ENCODE measurements around the gene SLC2A5. TPM values are rescaled to one million over a fixed set of nuclear protein-coding genes. Genes with fewer than 3 reads are reported as not detected.

The SLC2A5 gene
- total RNA-seq, 1 donor from 2014 or later, result 0.13 TPM

DNA sequence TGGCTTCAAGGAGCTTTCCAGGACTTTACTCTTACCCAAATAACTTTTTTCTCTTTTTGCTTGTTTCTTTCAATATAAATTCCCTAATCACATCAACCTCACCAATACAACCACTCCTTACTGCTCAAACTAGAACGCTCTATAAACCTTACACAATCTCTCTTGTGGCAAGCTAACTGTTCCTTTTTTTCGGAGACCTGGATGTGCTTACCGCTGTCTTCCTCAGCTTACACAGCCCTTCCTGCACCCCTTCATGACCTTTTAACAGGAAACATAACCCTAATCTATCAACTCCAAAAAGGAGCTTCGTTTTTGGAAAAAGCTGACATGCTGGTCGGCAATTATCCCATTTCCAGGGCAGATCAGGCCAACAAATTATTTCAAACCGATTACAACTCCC is 24.1 kb upstream of the SLC2A5 start:
- DNase-seq (ENCODE audit: low read depth in 2 of 2), result no peak

DNA sequence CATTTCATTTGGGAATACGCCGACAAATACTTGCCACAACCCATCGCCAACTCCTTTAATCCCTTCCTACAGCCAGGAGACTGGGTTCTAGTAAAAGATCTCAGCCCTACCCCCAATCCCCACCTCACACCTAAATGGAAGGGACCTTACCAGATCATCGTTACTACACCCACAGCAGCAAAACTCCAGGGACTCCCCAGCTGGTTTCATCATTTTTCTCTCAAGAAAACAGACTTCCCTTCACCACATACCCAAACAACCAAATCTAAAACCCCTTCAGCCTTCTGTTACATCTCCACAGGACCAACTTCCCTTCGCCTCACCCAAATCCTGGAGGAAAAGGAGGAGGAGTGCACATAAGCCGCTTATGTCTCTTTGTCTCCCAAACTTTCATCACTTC is 23.7 kb upstream of the SLC2A5 start:
- no peak for DNase-seq (ENCODE audit: low read depth in 2 of 2)

DNA sequence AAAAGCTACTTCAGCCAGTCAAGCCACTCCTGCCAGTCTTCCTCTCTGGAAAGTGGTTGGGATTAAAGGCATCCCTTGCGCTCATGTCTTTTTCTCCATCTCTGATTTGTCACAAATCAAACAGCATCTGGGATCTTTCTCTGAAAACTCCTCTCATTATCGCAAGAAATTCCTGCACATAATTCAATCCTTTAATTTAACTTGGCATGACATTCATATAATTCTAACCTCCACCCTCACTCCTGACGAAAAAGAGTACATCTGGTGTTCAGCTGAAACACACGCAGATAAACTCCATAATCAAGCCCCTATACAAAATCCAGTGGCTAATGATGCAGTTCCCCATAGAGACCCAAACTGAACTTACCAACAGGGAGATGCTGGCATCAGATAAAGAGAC is 19.4 kb upstream of the SLC2A5 start:
- DNase-seq (ENCODE audit: low read depth in 2 of 2), result no peak

DNA sequence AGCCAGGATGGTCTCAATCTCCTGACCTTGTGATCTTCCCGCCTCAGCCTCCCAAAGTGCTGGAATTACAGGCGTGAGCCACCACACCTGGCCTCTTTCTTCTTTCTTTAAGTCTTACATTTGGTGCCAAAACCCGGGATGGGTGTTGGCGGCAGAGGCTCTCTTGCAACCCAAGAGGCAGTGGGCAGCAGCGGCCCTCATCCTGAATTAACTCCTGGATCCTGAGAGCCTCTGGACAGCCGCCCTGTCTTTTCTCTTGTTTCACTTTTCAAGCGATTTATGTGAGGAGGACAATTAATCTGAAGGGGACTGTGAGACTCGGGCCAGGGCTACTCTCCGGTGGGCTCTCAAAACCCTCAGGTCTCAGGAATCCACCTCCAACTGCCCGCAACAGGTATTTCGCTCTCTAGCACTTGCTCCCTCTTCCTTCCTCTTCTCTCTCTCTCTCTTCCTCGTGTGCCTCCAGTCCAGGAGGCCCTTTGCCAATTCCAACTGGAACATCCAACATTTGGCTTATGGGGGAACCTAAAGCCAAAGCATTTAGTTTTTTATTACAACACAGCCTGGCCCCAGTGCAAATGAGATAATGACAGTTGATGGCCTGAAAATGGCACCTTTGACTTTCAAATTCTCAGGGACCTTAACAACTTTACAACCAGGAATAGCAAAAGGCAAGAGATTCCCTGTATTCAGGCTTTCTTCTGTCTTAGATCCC is 18.1 kb upstream of the SLC2A5 start:
- no peak for DNase-seq (ENCODE audit: low read depth in 2 of 2)

DNA sequence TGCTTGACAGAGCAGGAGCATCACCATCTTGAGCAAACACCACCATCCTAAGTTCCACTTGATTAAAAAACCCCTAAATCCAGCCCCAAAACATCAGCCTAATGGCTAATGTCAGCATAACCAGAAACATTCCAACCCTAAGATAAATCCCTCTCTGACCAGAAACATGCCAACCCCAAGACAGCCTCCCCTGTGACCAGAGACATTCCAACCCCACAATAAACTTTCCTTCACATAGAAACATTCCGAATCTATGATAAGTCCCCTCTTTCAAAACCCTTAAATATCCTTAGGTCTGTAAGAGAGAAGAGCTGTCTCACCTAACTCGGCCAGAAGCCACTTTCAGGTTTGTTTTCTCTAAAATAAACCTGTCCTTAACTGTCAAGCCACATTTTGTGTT is 17.4 kb upstream of the SLC2A5 start:
- no peak for DNase-seq (ENCODE audit: low read depth in 2 of 2)

DNA sequence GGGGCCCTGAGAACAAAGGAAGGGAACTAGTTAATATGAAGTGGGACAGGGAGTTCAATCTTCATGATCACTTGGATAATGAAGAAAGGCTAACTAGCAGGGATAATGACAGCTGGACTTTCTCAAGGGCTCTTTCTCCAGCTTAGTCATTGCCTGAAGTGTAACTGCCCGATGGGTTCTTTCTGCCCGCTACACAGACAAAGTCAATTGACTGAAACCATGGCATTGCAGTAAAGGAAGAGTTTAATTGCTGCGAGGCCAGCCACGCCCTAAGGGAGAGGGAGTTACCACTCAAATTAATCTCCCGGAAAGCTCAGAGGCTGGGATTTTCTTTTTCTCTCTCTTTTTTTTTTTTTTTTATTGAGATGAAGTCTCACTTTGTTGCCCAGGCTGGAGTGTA is 16.6 kb upstream of the SLC2A5 start:
- no peak for DNase-seq (ENCODE audit: low read depth in 2 of 2)

DNA sequence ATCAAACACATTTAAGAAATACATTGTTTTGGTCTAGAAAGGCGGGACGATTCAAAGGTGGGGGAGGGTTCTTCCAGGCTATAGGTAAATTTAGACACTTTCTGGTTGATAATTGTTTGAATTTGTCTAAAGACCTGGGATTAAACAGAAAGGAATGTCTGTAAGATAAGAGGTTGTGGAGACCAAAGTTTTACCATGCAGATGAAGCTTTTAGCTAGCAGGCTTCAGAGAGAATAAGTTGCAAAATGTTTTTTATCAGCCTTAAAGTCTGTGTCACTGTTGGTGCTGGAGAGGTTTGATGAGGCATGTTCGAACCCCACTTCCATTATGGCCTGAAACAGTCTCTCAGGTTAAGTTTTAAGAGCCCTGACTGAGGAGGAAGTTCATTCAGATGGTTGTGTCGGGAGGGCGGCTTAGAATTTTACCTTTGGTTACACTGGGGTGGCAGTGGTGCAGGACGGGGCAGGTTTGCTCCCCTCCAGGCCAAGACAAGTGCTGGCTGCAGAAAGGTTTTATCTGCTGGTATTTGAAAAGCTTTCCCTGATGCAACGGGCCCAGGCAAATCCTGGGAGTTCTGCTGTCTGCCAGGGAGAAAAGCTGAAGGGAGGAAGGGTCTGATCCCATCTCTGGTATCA is 16.0 kb upstream of the SLC2A5 start:
- no peak for DNase-seq (ENCODE audit: low read depth in 2 of 2)

DNA sequence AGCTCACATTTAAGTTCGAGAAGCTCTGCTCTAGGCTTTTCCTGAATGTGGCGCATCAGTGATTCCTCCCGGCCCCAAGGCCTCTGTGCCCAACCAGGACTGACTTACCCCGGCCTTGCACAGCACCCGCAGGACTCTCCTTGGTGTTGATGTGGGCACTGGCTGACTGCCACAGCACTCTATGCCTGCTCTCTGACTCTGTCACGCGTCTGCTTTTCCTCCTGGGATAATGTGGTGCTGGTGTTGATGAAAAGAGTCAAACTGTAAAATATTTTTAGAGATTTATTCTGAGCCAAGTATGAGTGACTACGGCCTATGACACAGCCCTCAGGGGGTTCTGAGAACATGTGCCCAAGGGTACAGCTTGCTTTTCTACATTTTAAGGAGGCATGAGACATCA is 15.5 kb upstream of the SLC2A5 start:
- no peak for DNase-seq (ENCODE audit: low read depth in 2 of 2)

DNA sequence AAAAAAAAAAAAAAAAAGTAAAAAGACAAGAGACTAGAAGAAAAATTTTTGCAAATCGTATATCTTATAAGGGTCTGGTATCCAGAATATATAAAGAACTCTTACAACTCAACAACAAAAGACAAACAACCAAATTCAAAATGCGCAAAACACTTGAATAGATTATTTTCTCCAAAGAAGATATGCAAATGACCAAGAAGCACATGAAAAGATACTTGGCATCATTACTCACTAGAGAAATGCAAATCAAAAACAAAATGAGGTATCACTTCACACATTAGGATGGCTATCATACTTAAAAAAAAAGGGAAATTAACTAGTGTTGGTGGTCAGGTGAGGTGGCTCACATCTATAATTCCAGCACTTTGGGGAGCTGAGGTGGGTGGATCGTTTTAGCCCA is 12.0 kb upstream of the SLC2A5 start:
- DNase-seq (ENCODE audit: low read depth in 2 of 2), result no peak

DNA sequence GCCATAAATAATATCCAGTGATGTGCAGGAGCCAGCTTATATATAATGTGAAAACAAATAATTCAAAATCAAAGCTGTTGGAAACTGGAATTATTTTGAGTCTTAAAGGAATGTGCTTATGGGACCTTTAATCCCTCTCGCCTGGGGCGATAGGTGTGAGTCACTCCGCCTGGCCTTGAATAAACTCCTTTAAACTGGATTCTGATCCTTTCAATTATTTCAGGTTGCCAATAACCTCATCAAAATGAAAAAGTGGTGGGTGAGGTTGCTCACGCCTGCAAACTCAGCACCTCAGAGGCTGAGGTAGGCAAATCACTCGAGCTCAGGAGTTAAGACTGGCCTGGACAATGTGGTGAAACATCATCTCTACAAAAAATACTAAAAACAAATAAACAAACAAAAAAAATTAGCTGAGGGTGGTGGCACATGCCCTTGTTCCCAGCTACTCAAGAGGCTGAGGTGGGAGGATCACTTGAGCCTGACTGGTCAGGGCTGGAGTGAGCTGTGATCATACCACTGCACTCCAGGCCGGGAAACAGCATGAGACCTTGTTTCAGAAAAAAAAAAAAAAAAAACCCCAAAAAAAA is 11.4 kb upstream of the SLC2A5 start:
- DNase-seq (ENCODE audit: low read depth in 2 of 2), result no peak

DNA sequence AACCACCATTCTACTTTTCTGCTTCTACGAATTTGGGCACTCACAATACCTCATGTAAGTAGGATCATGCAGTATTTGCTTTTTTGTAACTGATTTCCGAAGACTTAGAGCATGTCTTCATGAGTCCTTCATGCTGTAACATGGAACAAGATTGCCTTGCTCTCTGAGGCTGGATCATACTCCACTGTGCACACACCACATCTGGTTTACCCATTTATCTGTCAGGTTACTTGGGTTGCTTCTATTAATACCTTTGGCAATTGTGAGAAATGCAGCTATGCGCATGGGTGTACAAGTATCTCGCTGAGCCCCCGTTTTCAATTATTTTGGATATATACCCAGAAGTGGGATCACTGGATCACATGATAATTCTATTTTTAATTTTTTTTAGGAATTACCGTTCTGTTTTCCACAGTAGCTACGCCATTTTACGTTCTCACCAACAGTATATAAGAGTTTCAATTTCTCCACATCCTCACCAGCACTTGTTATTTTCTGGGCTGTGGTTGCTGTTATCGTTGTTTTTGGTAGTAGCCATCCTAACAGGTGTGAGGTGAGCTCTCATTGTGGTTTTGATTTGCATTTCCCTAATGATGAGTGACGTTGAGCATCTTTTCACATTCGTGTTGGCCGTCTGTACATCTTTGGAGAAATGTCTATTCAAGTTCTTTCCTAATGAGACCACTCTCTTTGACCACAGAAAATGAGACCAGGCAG is 10.7 kb upstream of the SLC2A5 start:
- no peak for DNase-seq (ENCODE audit: low read depth in 2 of 2)

DNA sequence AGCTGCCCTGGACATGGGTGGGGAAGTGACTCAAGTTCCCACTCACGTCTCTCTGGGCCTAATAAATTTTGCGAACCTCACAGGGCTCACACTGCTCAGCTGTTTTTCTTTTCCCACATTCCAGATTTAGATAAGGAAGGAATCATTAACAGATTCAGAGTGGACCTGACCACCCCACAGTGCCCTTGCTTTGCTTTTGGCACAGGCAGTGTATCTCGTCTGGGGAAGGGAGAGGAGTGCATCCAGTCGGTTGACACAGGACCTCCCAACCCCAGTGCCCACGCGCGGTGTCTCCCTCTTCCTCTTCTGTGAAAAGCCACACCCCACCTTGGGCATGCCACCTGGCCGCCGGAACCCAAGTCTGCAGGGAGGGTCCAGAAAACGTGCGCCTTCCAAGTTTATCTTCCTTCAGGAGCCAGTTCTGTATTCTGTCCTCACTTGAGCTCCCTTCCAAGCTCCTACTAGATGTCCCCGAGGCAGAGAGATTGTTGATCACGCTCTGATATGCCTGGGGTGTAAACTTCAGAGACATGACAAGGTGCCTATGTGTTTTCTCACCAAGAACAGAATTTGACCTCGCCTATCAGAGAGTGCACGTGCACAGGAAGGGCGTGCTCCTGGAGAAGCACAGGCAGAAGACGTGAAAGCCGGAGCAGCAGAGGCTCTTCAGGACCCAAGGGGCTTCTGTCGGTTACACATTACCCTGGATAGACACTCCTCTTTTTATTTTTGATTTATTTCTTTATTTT is 9.5 kb upstream of the SLC2A5 start:
- peak in 1 of 2 donors; percentile 17 for DNase-seq (ENCODE audit: low read depth in 2 of 2)

DNA sequence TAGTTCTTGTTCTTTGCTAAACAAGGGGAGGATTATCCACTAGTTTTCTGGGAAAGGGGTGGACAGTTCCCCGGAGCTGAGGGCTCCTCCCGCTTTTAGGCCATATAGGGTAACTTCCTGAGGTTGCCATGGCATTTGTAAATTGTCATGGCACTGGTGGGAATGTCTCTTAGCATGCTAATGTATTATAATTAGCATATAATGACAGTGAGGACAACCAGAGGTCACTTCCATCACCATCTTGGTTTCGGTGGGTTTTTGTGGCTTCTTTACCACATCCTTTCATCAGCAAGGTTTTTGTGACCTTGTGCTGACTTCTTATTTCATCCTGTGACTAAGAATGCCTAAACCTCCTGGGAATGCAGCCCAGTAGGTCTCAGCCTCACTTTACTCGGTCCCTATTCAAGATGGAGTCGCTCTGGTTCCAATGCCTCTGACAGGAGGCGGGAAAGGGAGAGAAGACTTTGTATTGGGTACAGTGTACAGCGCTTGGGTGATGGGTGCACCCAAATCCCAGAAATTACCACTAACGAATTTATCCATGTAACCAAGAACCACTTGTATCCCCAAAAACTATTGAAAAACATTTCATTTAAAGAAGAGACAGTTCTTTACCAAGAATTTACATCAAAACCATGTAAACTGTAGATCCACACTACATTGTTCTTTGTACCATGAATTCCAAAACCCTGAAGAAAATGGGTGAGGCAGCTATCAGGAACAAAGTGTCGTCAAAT is 8.7 kb upstream of the SLC2A5 start:
- DNase-seq (ENCODE audit: low read depth in 2 of 2), result peak in 1 of 2 donors; percentile 23

DNA sequence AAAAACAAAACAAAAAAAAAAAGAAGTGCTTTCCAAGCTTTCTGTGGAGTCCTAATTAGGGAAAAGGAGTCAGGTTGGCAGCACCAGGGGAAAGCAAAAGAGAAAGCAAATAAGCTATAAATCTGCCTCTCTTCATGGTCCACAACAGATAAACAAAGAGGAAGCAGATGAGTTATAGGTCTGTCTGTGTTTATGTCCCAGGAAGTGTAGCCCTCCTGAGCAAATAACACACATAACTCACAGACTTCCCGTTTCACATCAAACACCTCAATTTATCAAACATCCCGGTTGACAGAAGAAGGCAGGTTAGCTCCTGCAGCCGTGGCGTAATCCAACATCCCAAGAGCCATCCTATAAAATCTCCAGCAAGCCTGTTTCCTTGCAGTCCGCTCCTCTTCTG is 5.6 kb upstream of the SLC2A5 start:
- DNase-seq (ENCODE audit: low read depth in 2 of 2), result peak; percentile 30 to 72

DNA sequence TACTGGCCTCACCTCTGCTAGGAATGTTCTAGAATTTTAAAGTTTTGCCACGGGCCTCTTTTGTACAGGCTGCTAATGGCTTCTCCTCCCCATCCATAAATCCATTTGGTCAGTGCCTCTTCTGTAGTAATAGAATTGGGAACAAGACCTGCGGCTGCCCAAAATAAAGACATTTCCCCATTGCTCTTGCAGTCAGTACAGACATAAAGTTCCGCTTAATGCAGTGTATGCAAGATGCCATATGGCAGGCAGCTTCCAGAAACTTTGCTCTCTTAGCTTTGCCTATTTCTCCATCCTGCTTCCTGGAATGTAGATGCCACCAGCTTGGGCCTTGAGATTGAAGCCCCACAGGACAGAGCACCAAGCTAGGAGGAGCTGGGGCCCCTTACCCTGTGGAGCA is 3.7 kb upstream of the SLC2A5 start:
- DNase-seq (ENCODE audit: low read depth in 2 of 2), result no peak

DNA sequence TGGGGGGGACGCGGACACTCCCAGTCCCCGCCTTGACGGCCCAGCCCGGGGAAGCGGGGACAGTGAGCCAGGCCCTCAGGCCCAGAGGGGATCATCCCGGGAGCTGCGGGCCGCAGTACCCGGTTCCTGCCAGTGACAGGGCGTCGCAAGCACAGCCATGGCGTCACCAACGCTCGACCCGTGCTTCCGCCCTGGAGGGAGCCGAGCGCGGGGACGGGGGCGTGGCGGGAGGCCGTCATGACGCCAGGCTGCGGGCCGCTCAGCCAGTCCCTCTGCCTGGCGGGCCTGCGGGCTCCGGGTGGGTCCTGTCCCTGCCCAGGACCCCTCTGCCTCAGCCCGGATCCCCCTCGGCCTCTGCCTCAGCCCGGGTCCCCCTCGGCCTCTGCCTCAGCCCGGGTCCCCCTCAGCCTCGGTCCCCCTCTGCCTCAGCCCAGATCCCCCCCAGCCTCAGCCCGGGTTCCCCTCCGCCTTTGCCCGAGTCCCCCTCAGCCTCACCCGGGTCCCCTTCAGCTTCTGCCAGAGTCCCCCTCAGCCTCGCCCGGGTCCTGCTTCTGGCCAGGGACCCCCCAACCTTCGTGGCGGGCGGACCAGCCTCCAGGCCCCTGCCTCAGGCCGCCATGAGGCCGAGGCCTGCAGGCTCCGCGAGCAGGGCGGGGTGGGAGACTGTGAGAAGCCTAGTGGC is 2.3 kb upstream of the SLC2A5 start:
- no peak for DNase-seq (ENCODE audit: low read depth in 2 of 2)

DNA sequence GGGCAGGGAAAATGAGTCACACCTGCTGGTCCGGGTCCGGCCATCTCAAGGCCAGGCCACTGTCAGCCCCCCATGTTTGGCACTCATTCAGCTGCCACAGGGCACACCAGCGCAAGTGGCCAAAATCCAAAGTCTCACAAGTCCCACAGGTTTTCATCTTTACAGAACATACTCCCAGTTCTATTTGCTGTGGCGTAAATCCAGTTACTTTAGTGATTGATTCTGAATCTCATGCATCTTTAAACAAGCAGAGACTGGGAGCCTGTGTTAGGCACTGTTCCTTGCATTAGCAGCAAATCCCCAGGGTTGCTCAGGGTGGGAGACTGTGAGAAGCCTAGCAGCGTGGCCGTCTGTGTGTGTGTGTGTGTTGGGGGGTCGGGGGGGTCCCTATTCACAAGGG is 1.1 kb upstream of the SLC2A5 start:
- DNase-seq (ENCODE audit: low read depth in 2 of 2), result no peak

DNA sequence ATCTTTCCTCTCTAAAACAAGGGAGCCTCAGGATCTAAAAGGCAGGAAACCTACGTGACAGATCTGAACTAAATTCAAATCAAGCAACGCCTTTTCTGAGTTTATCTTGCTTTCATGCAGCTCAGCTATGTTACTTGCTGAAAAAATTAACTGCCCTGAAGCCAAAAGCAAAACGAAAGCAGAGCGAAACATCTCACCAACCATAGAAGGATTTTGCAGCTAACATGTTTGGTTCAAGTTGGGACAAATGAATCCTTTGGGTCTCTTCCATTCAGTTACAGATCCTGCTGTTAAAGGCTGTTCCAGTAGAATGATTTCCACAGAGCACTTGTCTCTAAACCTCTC is 482 bp downstream of the SLC2A5 start:
- no peak for DNase-seq (ENCODE audit: low read depth in 2 of 2)

DNA sequence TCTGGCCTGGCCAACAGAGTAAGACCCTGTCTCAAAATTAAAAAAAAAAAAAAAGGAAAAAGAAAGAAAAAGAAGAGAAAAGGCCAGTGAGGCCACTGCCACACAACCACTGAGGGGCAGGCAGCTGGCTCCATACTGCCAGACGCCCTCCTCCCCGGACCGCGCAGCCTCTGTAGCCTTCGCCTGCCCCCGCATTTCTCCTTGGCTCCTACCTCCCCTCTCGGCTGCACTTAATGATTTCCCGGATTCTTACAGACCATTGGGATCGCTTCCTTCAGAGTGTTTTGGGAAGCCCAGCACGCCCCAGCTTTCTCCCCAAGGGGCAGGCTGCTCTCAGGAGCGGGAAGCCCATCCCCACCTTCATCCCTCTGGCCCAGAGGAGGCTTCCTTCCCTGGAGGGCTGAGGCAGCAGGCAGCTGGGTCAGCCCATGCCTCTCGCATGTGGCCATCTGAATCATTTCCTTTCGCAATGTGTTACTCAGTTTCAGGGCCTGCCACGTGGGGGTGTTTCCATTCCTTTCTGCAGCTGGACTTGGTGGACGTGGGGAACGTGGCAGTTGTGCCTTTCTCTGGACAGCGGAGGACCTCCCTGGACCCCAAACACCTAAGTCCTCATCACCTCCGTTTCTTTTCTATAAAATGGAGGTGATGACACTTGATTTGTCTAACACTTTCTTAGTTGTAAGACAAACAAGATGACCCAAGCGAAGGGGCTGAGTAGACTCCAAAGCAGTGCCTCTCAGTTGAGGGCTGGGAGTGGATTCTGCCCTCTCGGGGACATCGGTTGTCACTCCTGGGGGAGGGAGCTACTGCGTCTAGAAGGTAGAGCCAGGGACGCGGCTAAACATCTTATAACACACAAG is 2.3 kb downstream of the SLC2A5 start:
- DNase-seq (ENCODE audit: low read depth in 2 of 2), result peak; percentile 39 to 77

Data from dermis microvascular lymphatic vessel endothelial cell (primary cell).